Pancreas (tissue), 10 donors: Measurements from ENCODE around the gene OPRM1. TPM values are rescaled to one million over a fixed set of nuclear protein-coding genes. Genes with fewer than 3 reads are reported as not detected.
"Not testable (repeated sequence)": the region's sequence is repeated elsewhere in the genome, so short reads cannot be mapped to it uniquely, and the experiment has no call there.

Experiments used
- ATAC-seq, 4 donors: fragments of 200-7000 bp; cut with Tn5 transposase; one replicate each; pipeline versions ENCODE4 v1.8.0 to v1.9.1; 2020; ENCODE audit warnings: mild to moderate bottlenecking in 4 of 4, moderate library complexity in 4 of 4
- DNase-seq, 6 donors: peaks; one replicate each; pipeline ENCODE4 v3.0.0-alpha.2; 2020
- FAIRE-seq: peaks from 2 replicates; lab custom pipeline; 2012; peaks lifted over from hg19 to GRCh38; lab: Jason Lieb, UNC
- H3K27ac ChIP-seq, 4 donors: fragments of 200-600 bp; sonication (generic); 1 replicate in 3 of 4; 2 replicates in 1 of 4; pipeline versions ENCODE4 v1.5.0 to v1.8.0; 2020
- H3K27me3 ChIP-seq, 4 donors: fragments of 200-600 bp; one replicate each; pipeline ENCODE4 v1.8.0; 2021
- H3K36me3 ChIP-seq, 3 donors: fragments of 200-600 bp; sonication (generic) in 1 of 3; one replicate each; pipeline versions ENCODE4 v1.5.0 to v1.8.0; 2020 to 2021
- H3K4me1 ChIP-seq, 3 donors: fragments of 200-600 bp; one replicate each; pipeline ENCODE4 v1.8.0; 2021
- H3K4me3 ChIP-seq, 4 donors: fragments of 200-600 bp; sonication (generic) in 2 of 4; one replicate each; pipeline versions ENCODE4 v1.5.0 to v1.8.0; 2020 to 2021
- H3K9me3 ChIP-seq, 4 donors: fragments of 200-600 bp; one replicate each; pipeline ENCODE4 v1.8.0; 2021
- WGBS, 2 donors: extraction: QIAGEN DNeasy Blood & Tissue Kit; methylation state at CpG; one replicate each; pipeline ENCODE4 v1.1.7; 2013; 5-methylcytosine and 5-hydroxymethylcytosine counted together
- intact Hi-C, 3 donors: fragments of 100-400 bp; cut with DNase I; formaldehyde crosslinking; loops; one replicate each; pipeline versions ENCODE4 v1.11.1 to v1.14.2; 2022
- polyA plus RNA-seq, 2 donors: library from polyadenylated mRNA; stranded (reverse); fragments of 200-250 nt; gene quantifications; one replicate each; pipeline ENCODE4 v1.2.3, GENCODE V29; 2013
- total RNA-seq, 6 donors: library from RNA; stranded (reverse); fragmentation: NEBNext Ultra II Directional in 4 of 6; extraction: Animal tissue kit (Norgen Biotek cat#: 25700) in 4 of 6; gene quantifications; one replicate each; pipeline versions ENCODE4 v1.2.1 to v1.2.4, GENCODE V29; 2021 to 2023
- TF ChIP-seq, protein P1 (sequence below), 4 donors: fragments of 200-600 bp; sonication (generic) in 3 of 4; IDR thresholded peaks; one replicate each; pipeline versions ENCODE4 v1.5.0 to v1.8.0; 2021; ENCODE audit warnings: antibody characterized with exemption in 4 of 4
- donor health status: healthy with polysubstance abuse.
- donor health status: DM: no; HTN: no; CAD: no; lungs with moderate emphysema.
- donor health status: DM: no; HTN: no; CAD: no.
- donor health status: control.
- donor health status: control.
- donor health status: Bipolar disorder and iron deficiency.
- donor health status: DM: yes; HTN: yes; CAD: no.
- donor health status: DM: no; HTN: no; CAD: no.
- donor health status: DM: no; HTN: no; CAD: no.
- donor health status: DM: yes; HTN: yes; CAD: no.

OPRM1 gene
- total and polyA plus RNA-seq, 8 donors: 0.05 TPM; not detected in 7

- no peak overlapping the region for H3K27ac ChIP-seq
- DNase-seq (no peak), FAIRE-seq (no peak), ATAC-seq (peak in 2 of 4 donors; percentile 36 to 77)
- no peaks in the 10 kb centered on the region for H3K9me3 ChIP-seq
- no peaks in the 10 kb centered on the region for H3K36me3 ChIP-seq
- no peaks in the 10 kb centered on the region for H3K27me3 ChIP-seq
- intact Hi-C loops: no loop called here
- no peak overlapping the region for H3K4me3 ChIP-seq
- 75 to 90% methylated on average over 2 of the region's 2 CpGs for WGBS, 2 donors
- TF ChIP-seq, protein P1, sequence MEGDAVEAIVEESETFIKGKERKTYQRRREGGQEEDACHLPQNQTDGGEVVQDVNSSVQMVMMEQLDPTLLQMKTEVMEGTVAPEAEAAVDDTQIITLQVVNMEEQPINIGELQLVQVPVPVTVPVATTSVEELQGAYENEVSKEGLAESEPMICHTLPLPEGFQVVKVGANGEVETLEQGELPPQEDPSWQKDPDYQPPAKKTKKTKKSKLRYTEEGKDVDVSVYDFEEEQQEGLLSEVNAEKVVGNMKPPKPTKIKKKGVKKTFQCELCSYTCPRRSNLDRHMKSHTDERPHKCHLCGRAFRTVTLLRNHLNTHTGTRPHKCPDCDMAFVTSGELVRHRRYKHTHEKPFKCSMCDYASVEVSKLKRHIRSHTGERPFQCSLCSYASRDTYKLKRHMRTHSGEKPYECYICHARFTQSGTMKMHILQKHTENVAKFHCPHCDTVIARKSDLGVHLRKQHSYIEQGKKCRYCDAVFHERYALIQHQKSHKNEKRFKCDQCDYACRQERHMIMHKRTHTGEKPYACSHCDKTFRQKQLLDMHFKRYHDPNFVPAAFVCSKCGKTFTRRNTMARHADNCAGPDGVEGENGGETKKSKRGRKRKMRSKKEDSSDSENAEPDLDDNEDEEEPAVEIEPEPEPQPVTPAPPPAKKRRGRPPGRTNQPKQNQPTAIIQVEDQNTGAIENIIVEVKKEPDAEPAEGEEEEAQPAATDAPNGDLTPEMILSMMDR (IDR thresholded peaks at IDR 0.05): no peak
- H3K4me1 ChIP-seq: no peaks in the 10 kb centered on the region
Measured at GRCh38 chr6:154167126-154167525, 128.1 kb downstream of the OPRM1 start.

DNA sequence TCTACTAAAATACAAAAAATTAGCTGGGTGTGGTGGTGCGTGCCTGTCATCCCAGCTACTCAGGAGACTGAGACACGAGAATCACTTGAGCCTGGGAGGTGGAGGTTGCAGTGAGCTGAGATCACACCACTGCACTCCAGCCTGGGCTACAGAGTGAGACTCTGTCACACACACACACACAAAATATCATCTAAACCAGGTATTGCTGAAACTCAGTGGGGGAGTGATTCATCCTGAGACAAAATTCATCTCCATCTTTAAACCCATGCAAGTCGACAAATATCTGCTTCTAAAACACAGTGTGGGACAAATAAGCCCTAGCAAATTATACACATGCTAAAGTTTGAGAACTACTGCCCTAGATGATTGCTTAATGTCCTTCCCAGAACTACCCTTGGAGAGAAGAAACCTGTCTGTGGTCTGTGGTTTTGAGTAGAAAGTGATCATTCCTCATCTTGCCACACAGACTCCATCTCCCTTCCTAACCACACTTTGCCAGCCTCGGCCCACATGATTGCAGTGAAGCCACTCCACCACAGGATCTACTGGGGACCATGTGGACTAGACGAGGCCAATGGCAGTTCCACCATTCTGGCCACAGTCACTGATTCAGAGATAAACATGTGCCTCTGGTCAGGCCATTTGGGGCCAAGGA lies 130.3 kb downstream of the OPRM1 start:
- no peak overlapping the region for H3K4me3 ChIP-seq
- ATAC-seq (no peak), DNase-seq (no peak), FAIRE-seq (no peak)
- no peaks in the 10 kb centered on the region for H3K36me3 ChIP-seq
- no peaks in the 10 kb centered on the region for H3K27me3 ChIP-seq
- no peak overlapping the region for H3K27ac ChIP-seq
- no peaks in the 10 kb centered on the region for H3K9me3 ChIP-seq
- H3K4me1 ChIP-seq: no peaks in the 10 kb centered on the region
- intact Hi-C loops: no loop called here
- TF ChIP-seq, protein P1 (IDR thresholded peaks at IDR 0.05): no peak
- 83 to 86% methylated on average over 5 of the region's 5 CpGs for WGBS, 2 donors

- FAIRE-seq: no peak
Measured at GRCh38 chr6:154170106-154170505, 131.1 kb downstream of the OPRM1 start.

GRCh38 chr6:154172393-154172792 lies 133.4 kb downstream of the OPRM1 start:
- H3K9me3 ChIP-seq, FAIRE-seq: not testable (repeated sequence)
- WGBS, 2 donors: 69 to 77% methylated on average over 5 of the region's 5 CpGs

More at GRCh38 chr6:154170106-154170505, 131.1 kb downstream of the OPRM1 start:
- DNase-seq: no peak
- Histone ChIP-seq H3K27me3 (no peaks in the 10 kb centered on the region), H3K36me3 (no peaks in the 10 kb centered on the region), H3K4me1 (no peaks in the 10 kb centered on the region), H3K4me3 (no peak overlapping the region), H3K9me3 (no peaks in the 10 kb centered on the region), H3K27ac (no peak overlapping the region)
- ATAC-seq: no peak
- intact Hi-C loops: no loop called here
- TF ChIP-seq, protein P1 (IDR thresholded peaks at IDR 0.05): no peak
- WGBS, 2 donors: 61 to 75% methylated on average over 2 of the region's 2 CpGs

GRCh38 chr6:154179434-154179833 lies 140.4 kb downstream of the OPRM1 start:
- DNase-seq (no peak), FAIRE-seq (no peak), ATAC-seq (no peak)
- no peaks in the 10 kb centered on the region for H3K27me3 ChIP-seq
- H3K36me3 ChIP-seq: no peaks in the 10 kb centered on the region
- 75 to 79% methylated on average over 5 of the region's 5 CpGs for WGBS, 2 donors
- no peaks in the 10 kb centered on the region for H3K4me1 ChIP-seq
- no peak overlapping the region for H3K27ac ChIP-seq
- H3K9me3 ChIP-seq: no peaks in the 10 kb centered on the region
- H3K4me3 ChIP-seq: no peak overlapping the region
- TF ChIP-seq, protein P1 (IDR thresholded peaks at IDR 0.05): no peak
- intact Hi-C loops: no loop called here

More at GRCh38 chr6:154172393-154172792, 133.4 kb downstream of the OPRM1 start:
- ATAC-seq, intact Hi-C loops, DNase-seq, H3K4me3 ChIP-seq, H3K4me1 ChIP-seq, H3K27ac ChIP-seq, H3K27me3 ChIP-seq, H3K36me3 ChIP-seq: not testable (repeated sequence)
